SK-N-SH (cell line): ENCODE measurements around the gene NELFB. TPM values are rescaled to one million over a fixed set of nuclear protein-coding genes. Genes with fewer than 3 reads are reported as not detected.
A peak's percentile ranks its signal among the peaks of the same experiment; 100 is the strongest.

Source experiments
- CTCF ChIA-PET: fragments of 300-600, 350-600 bp; formaldehyde crosslinking; extraction: SDS; loops from one replicate; lab custom pipeline; 2021; lab: Yijun Ruan, JAX
- POLR2A ChIA-PET: fragments of 350-600 bp; sonication (Branson Sonifier 250); formaldehyde crosslinking; extraction: SDS; loops from one replicate; lab custom pipeline; 2020; ENCODE audit warnings: antibody characterized with exemption, inconsistent platforms; lab: Yijun Ruan, JAX
- DNase-seq: peaks from one replicate; pipeline ENCODE4 v3.0.0; 2012
- H2AFZ ChIP-seq: fragments of 200-600 bp; sonication (generic); 2 replicates; pipeline ENCODE4 v1.8.1; 2016; ENCODE audit warnings: antibody characterized with exemption, mild to moderate bottlenecking, low read depth
- H3F3A ChIP-seq: fragments of 200-600 bp; sonication (generic); replicated peaks from 2 replicates; pipeline ENCODE3; 2016; ENCODE audit warnings: antibody characterized with exemption, mild to moderate bottlenecking; ENCODE audit not compliant: insufficient read depth
- H3K27ac ChIP-seq, 2 experiments: fragments of 200-500 bp in 1 of 2; fragments of 200-600 bp in 1 of 2; sonication (Bioruptor generic) in 1 of 2; sonication (generic), shearing (Covaris generic) in 1 of 2; 2 replicates each; pipeline versions ENCODE4 v1.5.1 to v1.6.1; 2014 to 2016; ENCODE audit warnings: low read depth in 2 of 2, inconsistent platforms in 1 of 2, low read length in 1 of 2, mild to moderate bottlenecking in 1 of 2, mixed read lengths in 1 of 2
- H3K27me3 ChIP-seq: fragments of 200-600 bp; sonication (generic), shearing (Covaris generic); 2 replicates; pipeline ENCODE4 v1.6.1; 2016; ENCODE audit warnings: mixed run types; ENCODE audit not compliant: insufficient read depth
- H3K36me3 ChIP-seq, 2 experiments: fragments of 200-500 bp in 1 of 2; fragments of 200-600 bp in 1 of 2; sonication (Bioruptor generic) in 1 of 2; sonication (generic) in 1 of 2; replicated peaks in 1 of 2; 2 replicates each; pipeline versions ENCODE3 to v1.5.1; 2014 to 2016; ENCODE audit warnings: low read length in 1 of 2, mild to moderate bottlenecking in 1 of 2; ENCODE audit not compliant: insufficient read depth in 2 of 2, control insufficient read depth in 1 of 2
- H3K4me1 ChIP-seq, 2 experiments: fragments of 200-500 bp in 1 of 2; fragments of 200-600 bp in 1 of 2; sonication (Bioruptor generic) in 1 of 2; sonication (generic), shearing (Covaris generic) in 1 of 2; 2 replicates each; pipeline versions ENCODE4 v1.5.1 to v1.6.1; 2014 to 2016; ENCODE audit warnings: low read depth in 1 of 2, low read length in 1 of 2, mixed run types in 1 of 2; ENCODE audit not compliant: insufficient read depth in 2 of 2, control insufficient read depth in 1 of 2
- H3K4me2 ChIP-seq: fragments of 200-600 bp; sonication (generic), shearing (Covaris generic); 2 replicates; pipeline ENCODE4 v1.6.1; 2017; ENCODE audit warnings: mixed run types
- H3K4me3 ChIP-seq, 2 experiments: fragments of 200-500 bp in 1 of 2; fragments of 200-600 bp in 1 of 2; sonication (Bioruptor generic) in 1 of 2; sonication (generic), shearing (Covaris generic) in 1 of 2; 2 replicates each; pipeline versions ENCODE4 v1.5.1 to v1.8.1; 2014 to 2016; ENCODE audit warnings: low read depth in 2 of 2, inconsistent platforms in 1 of 2, low read length in 1 of 2, mild to moderate bottlenecking in 1 of 2, mixed read lengths in 1 of 2, moderate library complexity in 1 of 2
- H3K79me2 ChIP-seq: fragments of 200-600 bp; sonication (generic); 2 replicates; pipeline ENCODE4 v1.8.1; 2017; ENCODE audit warnings: mild to moderate bottlenecking; ENCODE audit not compliant: insufficient read depth
- H3K9ac ChIP-seq: fragments of 200-600 bp; sonication (generic); 2 replicates; pipeline ENCODE4 v1.6.1; 2017; ENCODE audit warnings: mixed run types
- H3K9me2 ChIP-seq: fragments of 200-600 bp; sonication (generic); 2 replicates; pipeline ENCODE4 v1.6.1; 2017; ENCODE audit warnings: mixed run types
- H3K9me3 ChIP-seq: fragments of 200-600 bp; sonication (generic); 2 replicates; pipeline ENCODE4 v1.6.1; 2017; ENCODE audit warnings: mixed run types, mild to moderate bottlenecking, moderate library complexity
- H4K20me1 ChIP-seq: fragments of 200-600 bp; sonication (generic); 2 replicates; pipeline ENCODE4 v1.6.1; 2017; ENCODE audit warnings: mild to moderate bottlenecking, mixed run types; ENCODE audit not compliant: insufficient read depth
- CHD2 ChIP-seq: fragments of 150-350 bp; IDR thresholded peaks from 2 replicates; pipeline ENCODE4 v1.6.1; 2018; ENCODE audit warnings: low read length; ENCODE audit not compliant: partially characterized antibody
- EP300 ChIP-seq, 2 experiments: IDR thresholded peaks; 2 replicates each; pipeline versions ENCODE4 v1.4.0 to v1.6.1; 2012; ENCODE audit warnings: borderline replicate concordance in 1 of 2, low read depth in 1 of 2, low read length in 1 of 2
- GABPA ChIP-seq: IDR thresholded peaks from 2 replicates; pipeline ENCODE4 v1.4.0; 2012; ENCODE audit warnings: low read depth, mild to moderate bottlenecking
- GATA2 ChIP-seq: sonication (generic); formaldehyde crosslinking; IDR thresholded peaks from 2 replicates; pipeline ENCODE4 v1.5.0; 2020; ENCODE audit warnings: mild to moderate bottlenecking, missing genetic modification reagents
- JUND ChIP-seq: IDR thresholded peaks from 2 replicates; pipeline ENCODE4 v1.4.0; 2012
- MEF2A ChIP-seq: IDR thresholded peaks from 2 replicates; pipeline ENCODE4 v1.4.0; 2012; ENCODE audit warnings: low read depth, borderline replicate concordance
- MXI1 ChIP-seq: IDR thresholded peaks from 2 replicates; pipeline ENCODE4 v1.6.1; 2012; ENCODE audit warnings: mild to moderate bottlenecking, low read depth, low read length, improper control_type of control experiment
- NFIC ChIP-seq: IDR thresholded peaks from 2 replicates; pipeline ENCODE4 v1.4.0; 2012; ENCODE audit warnings: borderline replicate concordance
- NRF1 ChIP-seq: IDR thresholded peaks from 2 replicates; pipeline ENCODE4 v1.6.1; 2012; ENCODE audit warnings: low read depth, mild to moderate bottlenecking, low read length
- RAD21 ChIP-seq: IDR thresholded peaks from 2 replicates; pipeline ENCODE4 v1.6.1; 2012; ENCODE audit warnings: mild to moderate bottlenecking, low read length
- RCOR1 ChIP-seq: fragments of 150-350 bp; IDR thresholded peaks from 2 replicates; pipeline ENCODE4 v1.6.1; 2017; ENCODE audit warnings: antibody characterized with exemption, low read length
- SIN3A ChIP-seq: IDR thresholded peaks from 2 replicates; pipeline ENCODE4 v1.6.1; 2012; ENCODE audit warnings: low read depth, mild to moderate bottlenecking, low read length, moderate library complexity, borderline replicate concordance
- TAF1 ChIP-seq: IDR thresholded peaks from 2 replicates; pipeline ENCODE4 v1.6.1; 2012; ENCODE audit warnings: low read depth, mild to moderate bottlenecking, low read length, moderate library complexity, borderline replicate concordance
- USF2 ChIP-seq: fragments of 150-350 bp; IDR thresholded peaks from 2 replicates; pipeline ENCODE4 v1.6.1; 2017; ENCODE audit warnings: antibody characterized with exemption, low read length, low read depth, borderline replicate concordance
- WGBS: methylation state at CpG from one replicate; pipeline ENCODE4 v1.1.6; 2017; ENCODE audit warnings: low lambda C conversion rate; 5-methylcytosine and 5-hydroxymethylcytosine counted together
- polyA plus RNA-seq, 3 experiments: library from polyadenylated mRNA; depleted of rRNA; stranded (reverse); fragments of >200 nt; gene quantifications; 2 replicates each; pipeline ENCODE4 v1.2.3, GENCODE V29; 2012

NELFB gene
- polyA plus RNA-seq, 1 of the 3 experiments (the other 2 are of a cell fraction), result 62.7 TPM

- TF ChIP-seq TAF1, result no peak
- no peak for TF ChIP-seq EP300 (IDR thresholded peaks at IDR 0.05; ENCODE audit: borderline replicate concordance in 1 of 2, low read depth in 1 of 2, low read length in 1 of 2)
- TF ChIP-seq, all 33 proteins: peak for 0
Observed at GRCh38 chr9:137305060-137305797, 50.1 kb downstream of the NELFB start (continued).

- Histone ChIP-seq H3K4me3 (no peak overlapping the region), H3K9me2 (no peaks in the 10 kb centered on the region), H3K27me3 (no peaks in the 10 kb centered on the region), H3K36me3 (no peaks in the 10 kb centered on the region), H3K4me2 (no peak overlapping the region), H3K27ac (no peak overlapping the region), H3F3A (no peaks in the 10 kb centered on the region), H3K4me1 (peaks cover 0 to 19% of the 10 kb centered on the region in 2 experiments; a peak in 1 of 4 replicates), H3K9me3 (no peaks in the 10 kb centered on the region), H3K9ac (no peak overlapping the region), H4K20me1 (no peaks in the 10 kb centered on the region), H3K79me2 (no peaks in the 10 kb centered on the region), H2AFZ (no peak overlapping the region)
- ChIA-PET CTCF (no interaction called here), POLR2A (no interaction called here)
- no peak for TF ChIP-seq GABPA
- WGBS, result 54% methylated on average over 2 of the region's 8 CpGs
- DNase-seq, result no peak
Observed at GRCh38 chr9:137305798-137306065, 50.6 kb downstream of the NELFB start.

DNA sequence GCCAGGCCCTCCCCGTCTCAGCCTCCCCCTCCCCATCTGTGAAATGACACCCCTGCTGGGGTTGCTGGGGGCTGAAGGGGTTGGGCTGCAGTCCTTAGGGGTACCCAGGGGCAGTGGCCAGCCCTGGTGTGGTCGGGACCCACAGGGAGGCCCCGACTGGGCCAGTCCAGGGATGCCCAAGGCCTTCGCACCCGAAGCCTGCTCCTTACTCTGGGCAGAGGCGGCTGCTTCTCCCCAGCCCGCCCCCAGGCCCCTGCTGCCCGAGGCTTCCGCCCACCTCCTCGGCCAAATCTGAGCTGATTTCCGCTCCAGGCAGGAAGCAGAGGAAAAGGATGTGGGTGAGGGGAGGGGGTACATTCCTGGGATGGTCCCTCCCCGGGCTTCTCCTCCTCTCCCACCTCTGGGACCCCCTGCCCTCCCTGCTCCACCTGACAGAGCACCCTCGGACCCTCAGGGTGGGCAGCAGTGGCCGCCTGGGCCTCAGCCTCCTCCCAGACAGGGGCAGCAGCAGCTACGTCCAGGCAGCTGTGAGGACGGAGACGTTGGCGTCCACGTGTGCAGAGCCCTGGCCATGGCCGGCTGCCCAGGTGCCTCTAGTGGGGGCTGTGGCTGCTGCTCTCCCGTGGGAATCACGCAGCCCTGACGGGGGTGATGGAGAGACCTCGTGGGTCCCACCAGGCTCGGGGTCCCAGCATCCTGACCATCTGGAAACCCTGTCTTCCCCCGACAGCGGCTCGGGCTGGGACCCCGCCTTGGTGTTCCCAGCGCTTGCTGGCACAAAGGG, 51.1 kb downstream of the NELFB start:
- Histone ChIP-seq H2AFZ (no peak overlapping the region), H3K36me3 (no peaks in the 10 kb centered on the region), H3K4me2 (no peak overlapping the region), H3K27me3 (no peaks in the 10 kb centered on the region), H3K9ac (no peak overlapping the region), H3K4me1 (peaks cover 0 to 19% of the 10 kb centered on the region in 2 experiments; a peak in 1 of 4 replicates), H4K20me1 (no peaks in the 10 kb centered on the region), H3K9me3 (no peaks in the 10 kb centered on the region), H3F3A (no peaks in the 10 kb centered on the region), H3K79me2 (no peaks in the 10 kb centered on the region), H3K4me3 (no peak overlapping the region), H3K27ac (no peak overlapping the region), H3K9me2 (no peaks in the 10 kb centered on the region)
- POLR2A ChIA-PET, result no interaction called here
- DNase-seq, result peak; percentile 23
- 62% methylated on average over 4 of the region's 30 CpGs for WGBS
- CTCF ChIA-PET, result no interaction called here
- TF ChIP-seq SIN3A (no peak), JUND (no peak), MXI1 (no peak), RAD21 (no peak), NRF1 (no peak), CHD2 (no peak), USF2 (no peak), MEF2A (no peak), RCOR1 (no peak), GATA2 (no peak), NFIC (no peak)
